ENCODE results near the gene TRAF3IP1.

TRAF3IP1 gene

GRCh38 chr2:238338710-238339394, 18.5 kb downstream of the TRAF3IP1 start:
- TF ChIP-seq PATZ1 (CRISPR knock-in tag; IDR thresholded peaks at IDR 0.05; ENCODE audit: borderline replicate concordance) (no peak), PPARA (CRISPR knock-in tag; IDR thresholded peaks at IDR 0.05; ENCODE audit: borderline replicate concordance) (no peak), OSR1 (CRISPR knock-in tag; IDR thresholded peaks at IDR 0.05) (no peak), ARNTL (CRISPR knock-in tag; IDR thresholded peaks at IDR 0.05; ENCODE audit: borderline replicate concordance, low read depth) (no peak)
- ATAC-seq: no peak

GRCh38 chr2:238339395-238339780, 19.1 kb downstream of the TRAF3IP1 start:
- no peak for ATAC-seq
- no peak for TF ChIP-seq PPARA (CRISPR knock-in tag; IDR thresholded peaks at IDR 0.05; ENCODE audit: borderline replicate concordance)

GRCh38 chr2:238339814-238340213, 19.5 kb downstream of the TRAF3IP1 start:
- no peak for ATAC-seq
- TF ChIP-seq CREB5 (CRISPR knock-in tag; IDR thresholded peaks at IDR 0.05; ENCODE audit: low read depth) (no peak), ISL1 (CRISPR knock-in tag; IDR thresholded peaks at IDR 0.05) (no peak), RARB (CRISPR knock-in tag; IDR thresholded peaks at IDR 0.05) (no peak), ZFP30 (CRISPR knock-in tag; IDR thresholded peaks at IDR 0.05) (no peak), TOX (CRISPR knock-in tag; IDR thresholded peaks at IDR 0.05; ENCODE audit: borderline replicate concordance) (no peak), GLIS3 (CRISPR knock-in tag; IDR thresholded peaks at IDR 0.05) (no peak), POU6F1 (CRISPR knock-in tag; IDR thresholded peaks at IDR 0.05; ENCODE audit: borderline replicate concordance, low read depth) (no peak), ARNTL (CRISPR knock-in tag; IDR thresholded peaks at IDR 0.05; ENCODE audit: borderline replicate concordance, low read depth) (no peak), BACH2 (CRISPR knock-in tag; IDR thresholded peaks at IDR 0.05; ENCODE audit: borderline replicate concordance) (no peak)

- TF ChIP-seq CSDC2 (CRISPR knock-in tag; IDR thresholded peaks at IDR 0.05) (no peak), ZNF8 (CRISPR knock-in tag; IDR thresholded peaks at IDR 0.05) (no peak)
- no peak for ATAC-seq
Observed at GRCh38 chr2:238341536-238341935, 21.2 kb downstream of the TRAF3IP1 start.

GRCh38 chr2:238344035-238344434, 23.7 kb downstream of the TRAF3IP1 start:
- ATAC-seq: no peak
- TF ChIP-seq ESRRG (CRISPR knock-in tag; IDR thresholded peaks at IDR 0.05) (no peak), ZNF70 (CRISPR knock-in tag; IDR thresholded peaks at IDR 0.05) (no peak), ISL1 (CRISPR knock-in tag; IDR thresholded peaks at IDR 0.05) (no peak), ZFP3 (CRISPR knock-in tag; IDR thresholded peaks at IDR 0.05) (no peak), CSDC2 (CRISPR knock-in tag; IDR thresholded peaks at IDR 0.05) (no peak), ZNF565 (CRISPR knock-in tag; conservative IDR thresholded peaks at IDR 0.05; ENCODE audit: low read depth) (no peak), POU6F1 (CRISPR knock-in tag; IDR thresholded peaks at IDR 0.05; ENCODE audit: borderline replicate concordance, low read depth) (no peak)

GRCh38 chr2:238344517-238344916, 24.2 kb downstream of the TRAF3IP1 start:
- no peak for ATAC-seq
- no peak for TF ChIP-seq GLIS3 (CRISPR knock-in tag; IDR thresholded peaks at IDR 0.05)
- TF ChIP-seq PATZ1 (CRISPR knock-in tag; IDR thresholded peaks at IDR 0.05; ENCODE audit: borderline replicate concordance): no peak
- TF ChIP-seq PPARA (CRISPR knock-in tag; IDR thresholded peaks at IDR 0.05; ENCODE audit: borderline replicate concordance): no peak
